Panc1 (cell line): ENCODE data around the gene MYRF.

Source experiments
- CTCF ChIP-seq: fragments of 450-650 bp; IDR thresholded peaks from 2 replicates; pipeline ENCODE4 v1.5.1; 2017; ENCODE audit warnings: mild to moderate bottlenecking
- POLR2AphosphoS5 ChIP-seq: IDR thresholded peaks from 2 replicates; pipeline ENCODE4 v1.6.1; 2012; ENCODE audit warnings: mild to moderate bottlenecking, low read depth, low read length, moderate library complexity
- REST ChIP-seq, 2 experiments: IDR thresholded peaks; 2 replicates each; pipeline ENCODE4 v1.6.1; 2011 to 2012; ENCODE audit warnings: low read depth in 2 of 2, control low read depth in 1 of 2, low read length in 1 of 2, mild to moderate bottlenecking in 1 of 2, moderate library complexity in 1 of 2; ENCODE audit not compliant: insufficient read depth in 1 of 2
- SIN3A ChIP-seq: IDR thresholded peaks from 2 replicates; pipeline ENCODE4 v1.6.1; 2012; ENCODE audit warnings: low read depth, mild to moderate bottlenecking, low read length, moderate library complexity, borderline replicate concordance; ENCODE audit not compliant: insufficient read depth
- TCF7L2 ChIP-seq: IDR thresholded peaks from 2 replicates; pipeline ENCODE4 v1.6.1; 2011; ENCODE audit warnings: mild to moderate bottlenecking, low read depth, low read length, inconsistent platforms

- TF ChIP-seq CTCF (no peak), SIN3A (no peak), POLR2AphosphoS5 (no peak), TCF7L2 (no peak), REST (IDR thresholded peaks at IDR 0.05; ENCODE audit: insufficient read depth in 1 of 2, low read depth in 2 of 2, low read length in 1 of 2) (no peak)
Observed at GRCh38 chr11:61793829-61794204, 41.4 kb downstream of the MYRF start.
